ENCODE results near the gene TDO2.
"Not testable (repeated sequence)": the region's sequence is repeated elsewhere in the genome, so short reads cannot be mapped to it uniquely, and the experiment has no call there.

TDO2 gene

DNA sequence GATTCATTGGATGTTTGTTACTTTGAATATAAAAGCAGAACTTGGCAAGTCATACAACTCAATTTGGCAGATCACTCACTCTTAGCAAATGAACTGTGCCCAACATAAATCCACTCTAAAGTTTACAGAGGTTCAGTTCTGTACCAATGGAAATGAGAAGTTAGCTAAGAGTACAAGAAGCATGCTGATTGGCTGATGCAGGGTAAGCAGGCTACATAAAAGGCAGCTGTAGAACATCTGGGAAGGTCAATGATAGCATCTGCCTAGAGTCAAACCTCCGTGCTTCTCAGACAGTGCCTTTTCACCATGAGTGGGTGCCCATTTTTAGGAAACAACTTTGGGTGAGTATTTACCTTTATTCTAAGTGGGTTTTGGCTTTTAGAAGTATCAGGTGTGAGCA is at the start of gene TDO2:
Gene TDO2 (plus strand): TSS at position 244 of the 400 bp plus-strand sequence. CDS start 63 bp downstream, at position 307.
- DNase-seq = no peak

DNA sequence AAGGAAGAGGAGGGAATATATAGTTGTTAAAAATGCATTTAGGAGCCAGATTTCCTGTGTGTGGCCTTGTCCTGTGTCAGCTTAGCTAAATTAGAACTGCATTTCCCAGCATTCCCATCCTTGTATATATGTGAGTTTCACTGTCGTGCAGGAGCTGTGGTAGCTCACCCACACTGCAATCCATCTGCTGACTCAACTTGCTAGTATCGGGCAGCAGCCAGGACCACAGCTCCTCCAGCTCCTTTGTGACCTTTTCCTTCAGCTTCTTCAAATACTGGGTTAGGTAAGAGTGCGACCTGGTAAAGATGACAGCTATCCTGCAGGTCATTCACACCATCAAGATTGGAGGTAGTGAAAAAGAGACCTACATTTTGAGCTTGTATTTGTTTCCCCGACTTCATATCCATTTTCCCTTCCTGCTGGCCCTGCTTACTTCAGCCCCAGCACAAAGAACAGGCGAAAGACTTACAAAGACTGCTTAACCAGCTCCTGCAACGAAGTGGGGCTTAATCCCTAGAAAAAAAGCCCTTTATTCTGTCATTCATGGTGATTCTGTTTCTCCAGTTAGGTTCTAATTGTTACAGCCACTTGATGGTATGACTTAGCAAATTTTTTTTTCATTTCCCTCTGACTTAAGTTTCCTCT is 48.8 kb upstream of the TDO2 start:
- no peak for DNase-seq

DNA sequence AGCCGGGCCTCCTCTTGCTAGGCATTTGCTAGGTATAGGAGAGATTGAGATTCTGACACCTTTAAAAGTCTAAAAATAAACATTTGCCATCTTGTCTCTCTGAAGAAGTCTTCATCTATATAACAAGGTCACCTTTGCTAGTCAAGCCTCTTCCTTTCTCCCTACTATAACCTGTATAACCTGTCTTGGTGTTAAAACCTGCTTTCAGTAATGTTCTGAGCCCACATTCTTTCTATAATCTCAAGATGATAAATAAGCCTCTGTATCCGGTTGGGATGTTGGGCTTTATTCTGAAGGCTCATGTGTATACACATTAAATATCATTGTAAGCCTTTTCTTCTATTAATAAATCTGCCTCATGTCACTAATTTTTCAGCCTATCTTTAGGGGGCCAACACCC is 47.6 kb upstream of the TDO2 start:
- no peak for DNase-seq

DNA sequence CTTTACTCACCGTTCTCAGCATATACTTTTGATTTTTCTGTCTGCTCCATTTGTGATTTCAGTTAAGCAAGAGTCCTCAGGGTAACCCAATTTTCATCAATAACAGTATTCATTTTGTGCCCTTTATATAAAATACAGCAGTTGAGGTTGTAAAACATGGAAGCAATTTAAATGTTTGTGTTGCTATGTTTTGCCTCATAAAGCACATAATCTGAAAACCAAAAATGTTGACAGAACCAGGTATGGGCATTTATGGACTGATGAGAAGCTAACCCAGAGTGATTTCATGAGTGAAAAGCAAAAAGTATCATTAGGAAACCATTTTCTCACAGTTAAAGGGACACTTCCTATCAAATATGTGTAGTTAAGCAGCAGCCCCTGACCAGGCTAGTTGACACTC is 37.3 kb upstream of the TDO2 start, which contains the start of gene ASIC5:
Gene ASIC5 (minus strand): TSS at position 101 of the 400 bp plus-strand sequence. CDS start 51 bp downstream, at position 50.
- no peak for DNase-seq

DNA sequence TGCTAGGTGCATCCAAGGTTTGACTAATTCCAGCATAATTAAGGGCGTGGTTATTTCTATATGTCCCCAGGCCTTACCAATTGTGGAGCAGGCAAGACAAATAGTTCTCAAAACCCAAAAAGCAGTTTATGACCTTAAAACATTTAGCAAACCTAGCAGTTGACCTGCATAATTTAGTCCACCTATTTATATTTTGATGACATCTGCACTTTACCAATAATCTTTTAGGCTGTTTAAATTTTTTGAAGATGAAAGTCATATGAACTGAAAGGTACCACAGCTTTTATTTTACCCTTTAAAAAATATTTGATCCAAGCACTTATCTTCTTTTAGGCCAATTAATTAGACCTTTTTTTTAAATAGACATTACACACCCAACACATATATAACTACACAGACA is 27.6 kb upstream of the TDO2 start:
- DNase-seq = no peak

DNA sequence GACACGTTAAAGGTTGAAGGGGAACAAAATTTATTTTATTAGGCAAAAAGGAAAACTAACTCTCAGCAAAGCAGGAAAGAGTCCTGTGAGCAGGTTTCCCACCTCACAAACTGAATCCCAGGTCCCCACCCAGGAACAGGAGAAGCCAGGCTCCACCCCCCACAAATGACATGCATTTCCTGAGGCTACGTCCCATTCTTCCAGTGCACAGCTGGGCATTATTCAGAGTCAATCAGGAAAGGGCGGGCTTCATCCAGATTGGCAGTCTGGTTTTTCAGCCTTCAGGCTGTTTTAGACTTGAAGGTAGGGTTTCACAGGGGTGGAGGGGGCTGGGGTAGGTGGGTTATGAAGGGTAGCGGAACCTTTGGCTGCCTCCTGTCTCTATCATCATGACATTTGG is 25.5 kb upstream of the TDO2 start:
- no peak for DNase-seq

DNA sequence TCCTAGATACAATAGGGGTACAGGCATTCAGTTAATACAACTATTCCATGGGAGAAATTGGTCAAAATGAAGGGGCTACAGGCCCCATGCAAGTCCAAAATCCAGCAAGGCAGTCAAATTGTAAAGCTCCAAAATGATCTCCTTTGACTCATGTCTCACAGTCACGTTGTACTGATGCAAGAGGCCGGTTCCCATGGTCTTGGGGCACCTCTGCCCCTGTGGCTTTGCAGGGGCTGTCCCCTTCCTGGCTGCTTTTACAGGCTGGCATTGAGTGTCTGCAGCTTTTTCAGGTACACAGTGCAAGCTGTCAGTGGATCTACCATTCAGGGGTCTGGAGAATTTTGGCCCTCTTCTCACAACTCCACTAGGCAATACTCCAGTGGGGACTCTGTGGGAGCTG is 24.9 kb upstream of the TDO2 start:
- DNase-seq = no peak

DNA sequence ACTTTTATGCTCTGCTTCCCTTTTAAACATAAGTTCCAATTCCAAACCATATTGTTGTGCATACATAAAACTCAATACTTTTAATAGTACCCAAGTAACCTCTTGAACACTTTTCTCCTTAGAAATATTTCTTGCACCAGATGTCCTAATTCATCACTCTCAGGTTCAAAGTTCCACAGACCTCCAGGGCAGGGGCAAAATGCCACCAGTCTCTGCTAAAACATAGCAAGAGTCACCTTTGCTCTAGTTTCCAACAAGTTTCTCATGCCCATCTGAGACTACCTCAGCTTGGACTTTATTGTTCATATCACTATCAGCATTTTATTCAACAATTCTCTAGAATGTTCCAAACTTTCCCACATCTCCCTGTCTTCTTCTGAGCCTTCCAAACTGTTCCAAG is 23.7 kb upstream of the TDO2 start:
- no peak for DNase-seq

DNA sequence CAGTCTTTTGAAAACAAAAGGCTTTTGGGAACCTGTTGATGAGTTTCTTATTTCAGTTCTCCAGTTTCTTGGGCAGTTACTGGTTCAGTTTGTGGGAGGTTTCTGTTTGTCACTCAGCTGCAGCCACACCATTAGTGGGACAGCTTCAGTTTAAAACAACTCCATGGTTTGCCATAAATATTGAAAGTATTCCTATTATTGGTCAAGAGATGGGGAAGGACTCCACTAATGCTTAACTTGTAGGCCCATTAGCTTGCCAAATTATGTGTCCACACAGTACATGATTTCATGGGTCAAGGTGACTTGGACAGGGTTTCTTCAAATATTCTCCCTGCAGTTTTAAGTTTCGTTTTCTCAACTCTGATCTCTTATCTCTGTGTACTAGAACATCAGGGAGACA is 21.9 kb upstream of the TDO2 start:
- DNase-seq = no peak

DNA sequence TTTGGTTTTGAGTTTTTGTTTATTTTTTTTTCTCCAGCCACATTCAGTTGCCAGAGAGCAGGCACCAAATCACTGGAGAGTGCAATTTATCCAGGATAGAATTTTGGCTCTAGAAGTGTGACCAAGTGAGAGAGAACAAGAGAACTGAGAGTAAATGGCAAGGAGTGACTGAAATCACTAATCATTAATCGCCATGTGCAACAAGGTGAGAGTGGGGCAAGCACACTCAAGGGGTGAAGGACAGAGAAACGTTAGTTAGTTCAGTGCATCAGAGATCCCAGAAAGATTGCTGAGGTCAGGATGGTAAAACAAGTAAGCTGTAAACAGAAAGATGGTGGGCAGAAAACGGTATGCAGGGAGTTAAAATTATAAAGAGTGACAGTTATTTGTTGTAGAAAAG is 19.6 kb upstream of the TDO2 start:
- DNase-seq = no peak

DNA sequence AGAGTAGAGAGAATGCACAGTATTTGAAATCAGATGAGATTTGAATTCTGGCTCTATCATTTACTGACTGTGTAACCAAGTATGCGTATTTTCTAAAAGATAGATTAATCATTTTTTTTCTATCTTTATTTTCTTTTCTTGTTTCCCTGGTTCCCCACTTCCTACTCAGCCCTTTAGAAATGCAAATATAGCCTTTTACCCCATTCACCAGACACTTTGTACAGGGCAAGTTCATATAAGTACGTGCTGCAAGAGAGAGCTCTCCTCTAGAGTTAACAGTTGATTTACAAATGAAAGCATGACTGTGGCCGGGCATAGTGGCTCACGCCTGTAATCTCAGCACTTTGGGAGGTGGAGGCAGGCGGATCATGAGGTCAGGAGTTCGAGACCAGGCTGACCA is 17.8 kb upstream of the TDO2 start:
- no peak for DNase-seq

DNA sequence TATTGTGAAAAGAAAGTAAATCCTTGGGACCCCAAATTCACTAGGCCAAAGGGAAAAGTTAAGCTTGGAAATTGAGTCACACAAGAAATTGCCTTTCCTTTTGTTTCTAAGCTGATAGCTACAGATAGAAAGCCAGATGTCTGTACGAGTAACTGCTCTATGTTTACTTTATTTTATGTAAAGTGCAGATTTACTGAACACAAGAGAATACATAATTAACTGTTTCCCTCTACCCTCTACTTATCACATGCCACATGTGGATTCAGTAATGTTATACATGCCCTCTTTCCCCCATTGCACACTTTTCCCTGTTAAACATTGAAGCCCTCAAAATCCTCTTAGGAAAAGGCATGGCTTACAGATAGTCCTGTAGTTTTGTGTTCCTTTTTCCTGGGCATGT is 16.5 kb upstream of the TDO2 start:
- no peak for DNase-seq

DNA sequence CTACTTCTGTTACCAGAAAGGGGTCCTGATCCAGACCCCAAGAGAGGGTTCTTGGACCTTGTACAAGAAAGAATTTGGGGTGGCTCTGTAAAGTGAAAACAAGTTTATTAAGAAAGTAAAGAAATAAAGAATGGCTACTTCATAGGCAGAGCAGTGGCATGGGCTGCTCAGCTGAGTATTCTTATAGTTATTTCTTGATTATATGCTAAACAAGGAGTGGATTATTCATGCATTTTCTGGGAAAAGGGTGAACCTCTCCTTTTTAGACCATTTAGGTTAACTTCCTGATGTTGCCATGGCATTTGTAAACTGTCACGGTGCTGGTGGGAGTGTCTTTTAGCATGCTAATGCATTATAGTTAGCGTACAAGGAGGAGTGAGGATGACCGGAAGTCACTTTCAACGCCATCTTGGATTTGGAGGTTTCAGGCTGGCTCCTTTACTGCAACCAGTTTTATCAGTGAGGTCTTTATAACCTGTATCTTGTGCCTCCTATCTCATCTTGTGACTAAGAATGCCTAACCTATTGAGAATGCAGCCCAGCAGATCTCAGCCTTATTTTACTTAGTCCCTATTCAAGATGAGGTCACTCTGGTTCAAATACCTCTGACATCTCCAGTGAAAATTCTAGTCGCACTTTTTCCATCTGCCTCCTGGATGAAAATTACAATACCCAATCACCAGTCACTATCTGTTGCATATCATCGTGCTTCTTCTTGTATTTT is 15.5 kb upstream of the TDO2 start:
- DNase-seq = no peak

DNA sequence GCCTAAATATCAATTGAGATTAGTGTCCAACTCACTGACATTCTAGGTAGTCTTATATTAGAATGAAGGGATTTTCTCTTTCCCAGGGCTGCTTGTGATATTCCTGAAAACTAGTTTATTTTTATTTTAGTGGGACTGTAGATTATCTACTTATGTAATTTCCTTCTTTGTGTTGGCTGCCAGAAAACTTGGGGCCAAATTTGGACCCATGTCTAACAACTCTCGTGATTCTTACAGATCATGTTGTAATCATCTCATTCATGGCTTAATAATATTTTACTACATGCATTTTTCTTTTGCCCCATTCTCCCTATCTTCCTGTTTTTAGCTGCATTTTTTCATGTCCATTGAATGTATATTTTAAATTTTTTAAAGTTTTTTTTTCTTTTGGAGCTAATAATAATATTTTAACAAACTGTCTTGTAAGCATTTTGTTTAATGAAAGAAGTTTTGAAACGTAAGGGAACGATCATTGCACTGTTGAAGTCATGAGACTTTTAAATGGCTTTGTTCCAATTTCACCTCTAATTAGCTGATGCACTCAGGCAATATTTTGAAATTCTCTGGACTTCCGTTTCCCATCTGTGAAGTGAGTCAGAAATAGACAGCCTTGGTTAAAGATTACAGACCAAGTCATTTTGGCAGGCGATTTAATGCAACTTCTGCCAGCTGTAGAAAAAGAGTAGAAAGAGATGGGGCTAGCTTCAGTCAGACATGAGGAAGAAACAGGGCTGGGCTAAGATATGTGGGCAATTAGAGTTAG is 14.3 kb upstream of the TDO2 start:
- DNase-seq = no peak

DNA sequence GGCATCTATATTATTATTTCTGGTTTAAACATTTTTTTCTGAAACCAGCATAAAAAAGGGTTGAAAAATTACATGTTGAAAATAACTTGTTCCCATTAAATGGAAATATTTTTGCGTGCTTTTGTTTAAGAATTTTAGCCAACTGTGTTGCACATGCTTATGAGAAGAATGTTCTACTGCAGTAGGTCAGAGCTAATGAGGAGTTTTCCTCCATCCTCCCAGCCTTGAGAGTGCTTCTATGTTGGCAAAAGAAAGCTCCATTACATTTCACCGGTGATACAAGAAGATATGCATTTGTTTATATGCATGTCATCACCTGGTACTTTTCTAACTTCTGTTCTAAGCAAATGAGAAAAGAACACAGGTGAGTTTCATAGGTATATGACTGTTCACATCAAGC is 13.6 kb upstream of the TDO2 start:
- DNase-seq = no peak

DNA sequence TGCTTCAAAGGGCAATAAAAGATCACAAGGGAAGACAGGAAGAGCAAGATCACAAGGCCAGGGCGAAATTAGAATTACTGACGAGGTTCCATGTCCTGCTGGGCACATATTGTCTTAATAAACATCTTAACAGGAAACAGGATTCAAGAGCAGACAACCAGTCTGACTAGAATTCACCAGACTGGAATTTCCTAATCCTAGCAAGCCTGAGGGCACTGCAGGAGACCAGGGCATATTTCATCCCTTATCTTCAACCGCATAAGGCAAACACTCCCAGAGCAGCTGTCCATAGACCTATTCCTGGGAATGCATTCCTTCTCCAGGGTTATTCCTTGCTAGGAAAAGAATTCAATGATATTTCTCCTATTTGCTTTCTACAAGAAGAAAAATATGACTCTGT is 12.4 kb upstream of the TDO2 start:
- no peak for DNase-seq

DNA sequence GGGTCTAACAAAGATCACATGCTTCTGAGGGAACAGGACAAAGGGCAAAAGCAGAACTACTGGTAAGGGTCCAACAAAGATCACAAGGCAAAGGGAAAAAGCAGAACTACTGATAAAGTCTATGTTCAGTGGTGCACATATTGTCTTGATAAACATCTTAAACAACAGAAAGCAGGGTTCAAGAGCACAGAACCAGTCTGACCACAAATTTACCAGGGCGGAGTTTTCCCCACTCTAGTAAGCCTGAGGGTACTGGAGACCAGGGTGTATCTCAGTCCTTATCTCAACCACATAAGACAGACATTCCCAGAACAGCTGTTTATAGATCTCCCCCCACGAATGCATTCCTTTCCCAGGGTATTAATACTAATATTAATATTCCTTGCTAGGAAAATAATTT is 5.1 kb upstream of the TDO2 start:
- not testable (repeated sequence) for DNase-seq

DNA sequence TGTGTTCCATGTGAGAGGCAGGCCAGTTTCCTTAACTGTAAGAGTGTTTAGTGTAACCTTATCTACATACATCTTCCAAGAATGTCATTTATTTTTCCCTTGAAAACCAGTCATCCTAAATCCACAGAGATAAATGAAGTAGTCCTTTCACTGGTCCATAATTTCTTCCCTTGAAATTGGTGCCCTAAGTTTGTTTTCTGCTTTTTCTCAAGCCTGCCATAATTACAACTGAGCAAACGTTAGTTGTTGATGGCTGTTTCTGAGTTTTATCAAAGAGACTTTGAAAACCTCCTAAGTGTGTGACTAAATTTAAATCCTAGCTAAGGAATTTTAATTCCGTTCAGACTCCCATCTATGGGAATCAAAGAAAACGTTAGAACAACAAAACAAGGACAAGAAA is 3.6 kb upstream of the TDO2 start:
- no peak for DNase-seq

DNA sequence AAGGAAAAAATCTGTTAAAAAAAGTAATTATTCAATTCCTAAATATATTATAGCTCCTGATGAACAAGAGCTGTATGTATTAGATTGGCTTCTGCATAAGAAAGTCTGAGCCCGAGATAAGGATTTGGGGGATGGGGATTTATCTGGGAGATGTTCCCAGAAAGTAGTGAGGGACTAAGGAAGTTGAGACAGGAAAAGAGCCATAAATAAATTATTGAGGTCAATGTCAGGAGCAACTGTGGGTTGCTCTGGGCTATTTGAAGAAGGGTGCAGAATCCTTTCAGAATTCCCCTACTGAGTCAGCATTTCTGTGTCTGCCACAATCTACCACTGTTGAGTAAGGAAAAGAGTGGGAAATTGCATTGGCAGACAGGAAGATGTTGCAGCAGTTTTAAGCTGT is 3.1 kb upstream of the TDO2 start:
- DNase-seq = no peak

DNA sequence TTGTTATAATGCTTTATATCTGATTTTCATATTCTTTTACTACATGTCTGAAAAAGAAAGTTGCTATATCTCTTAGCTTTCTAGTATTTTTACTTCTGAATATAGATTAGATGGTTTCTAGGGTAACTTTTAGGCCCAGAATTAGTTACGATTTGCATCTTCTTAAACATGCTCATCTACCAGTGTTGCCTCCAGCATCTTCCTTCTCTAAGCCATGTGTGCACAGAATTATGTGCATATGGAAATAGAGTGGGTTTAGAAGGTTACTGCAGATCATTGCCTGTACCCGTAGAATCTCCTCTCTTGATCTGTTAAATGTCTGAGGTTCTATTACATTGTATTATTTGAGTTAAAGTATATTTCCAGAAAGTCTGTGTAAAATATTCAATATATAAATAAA is 2.5 kb upstream of the TDO2 start:
- no peak for DNase-seq

DNA sequence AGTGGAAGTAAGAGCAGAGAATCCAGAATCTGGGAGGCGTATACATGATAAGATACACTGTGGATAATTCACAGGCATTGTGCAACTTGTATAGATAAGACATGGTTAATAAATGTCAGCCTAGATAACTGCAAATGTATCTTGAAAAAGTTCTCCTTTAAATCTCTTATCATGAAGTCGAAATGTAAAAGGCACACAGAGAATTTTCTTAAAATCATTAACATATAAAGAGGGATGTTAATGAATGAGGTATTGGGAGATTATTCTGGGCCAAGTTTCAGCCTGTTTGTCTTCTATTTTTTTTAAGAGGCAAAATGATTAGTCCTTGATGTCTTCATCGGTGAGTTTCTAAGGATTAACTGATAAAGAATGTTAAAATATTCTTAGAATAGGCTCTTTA is 835 bp downstream of the TDO2 start:
- DNase-seq = no peak

DNA sequence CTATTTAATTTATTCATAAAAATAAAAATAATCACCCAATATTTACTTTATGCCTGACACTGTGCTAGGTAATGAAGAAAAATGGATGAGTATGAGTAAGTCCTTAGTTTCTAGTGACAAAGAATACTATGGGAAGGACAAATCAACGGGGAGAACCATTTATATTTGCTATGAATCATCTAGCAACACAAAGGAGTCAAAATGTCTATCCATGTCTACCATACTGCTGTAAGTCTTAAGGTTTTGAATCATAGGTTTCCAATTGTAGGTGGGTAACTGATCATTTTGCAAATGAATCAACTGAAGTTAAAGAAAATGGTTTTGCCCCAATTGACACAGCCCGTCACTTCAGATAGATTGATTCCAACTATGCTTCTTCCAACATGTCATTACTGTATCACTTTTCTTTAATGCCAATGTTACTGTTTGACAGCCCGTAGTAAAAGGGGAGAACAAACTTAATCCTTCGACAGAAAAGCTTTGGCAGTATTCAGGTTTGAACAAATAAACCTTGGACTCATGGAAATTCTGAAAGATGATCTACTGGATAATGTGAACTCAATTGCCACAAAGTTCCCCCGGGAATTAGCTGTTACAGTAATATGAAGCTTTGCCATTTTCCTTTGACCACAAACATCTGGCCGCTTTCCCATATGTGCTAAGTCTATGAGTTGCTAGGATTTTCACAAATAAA is 3.2 kb downstream of the TDO2 start:
- DNase-seq = peak; percentile 15

DNA sequence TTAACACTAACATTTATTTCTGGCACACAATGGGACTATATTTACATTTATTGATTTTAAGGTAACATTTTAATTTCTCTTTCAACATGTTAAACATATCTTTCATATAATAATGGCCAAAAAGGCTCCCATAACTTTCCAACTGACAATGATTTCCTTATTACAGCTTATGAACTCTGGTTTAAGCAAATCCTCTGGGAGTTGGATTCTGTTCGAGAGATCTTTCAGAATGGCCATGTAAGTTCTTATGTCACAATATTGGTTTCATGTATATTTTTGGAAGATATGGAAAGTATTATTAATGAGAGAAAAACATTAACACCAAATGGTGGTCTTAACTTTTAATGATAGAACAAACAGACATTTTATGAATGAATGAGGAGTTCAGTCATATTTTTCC is 4.1 kb downstream of the TDO2 start:
- DNase-seq = no peak
